Tibial nerve (tissue), 4 donors: ENCODE data around the gene HTR2C. TPM values are rescaled to one million over a fixed set of nuclear protein-coding genes. Genes with fewer than 3 reads are reported as not detected.
"Not testable (repeated sequence)": the region's sequence is repeated elsewhere in the genome, so short reads cannot be mapped to it uniquely, and the experiment has no call there.

Experiments used
- DNase-seq, 2 donors: peaks; one replicate each; pipeline ENCODE4 v3.0.0-alpha.2; 2019; ENCODE audit warnings: low spot score in 2 of 2
- H3K27ac ChIP-seq, 4 donors: fragments of 200-600 bp; sonication (generic) in 3 of 4; one replicate each; pipeline ENCODE4 v1.5.1; 2017 to 2019; ENCODE audit warnings: mild to moderate bottlenecking in 1 of 4
- H3K27me3 ChIP-seq, 2 donors: fragments of 200-600 bp; sonication (generic) in 1 of 2; one replicate each; pipeline versions ENCODE4 v1.5.1 to v1.6.0; 2017 to 2019
- H3K36me3 ChIP-seq, 3 donors: fragments of 200-600 bp; sonication (generic); one replicate each; pipeline ENCODE4 v1.5.1; 2018 to 2019
- H3K4me1 ChIP-seq, 4 donors: fragments of 200-600 bp; sonication (generic) in 3 of 4; one replicate each; pipeline ENCODE4 v1.5.1; 2017 to 2019
- H3K4me3 ChIP-seq, 4 donors: fragments of 200-600 bp; sonication (generic) in 3 of 4; one replicate each; pipeline ENCODE4 v1.5.1; 2017 to 2019; ENCODE audit warnings: mild to moderate bottlenecking in 1 of 4, moderate library complexity in 1 of 4
- H3K9me3 ChIP-seq, 4 donors: fragments of 200-600 bp; sonication (generic) in 3 of 4; one replicate each; pipeline ENCODE4 v1.5.1; 2017 to 2019
- EP300 ChIP-seq, 2 donors: sonication (generic); formaldehyde crosslinking; IDR thresholded peaks; one replicate each; pipeline ENCODE4 v1.6.1; 2017; ENCODE audit warnings: antibody characterized with exemption in 2 of 2, mild to moderate bottlenecking in 1 of 2
- POLR2A ChIP-seq, 2 donors: fragments of 450-650 bp; IDR thresholded peaks; one replicate each; pipeline ENCODE4 v1.6.1; 2017; ENCODE audit warnings: antibody characterized with exemption in 2 of 2, mild to moderate bottlenecking in 2 of 2, moderate library complexity in 2 of 2
- WGBS, 2 donors: methylation state at CpG; one replicate each; pipeline ENCODE4 v1.1.5; 2018; 5-methylcytosine and 5-hydroxymethylcytosine counted together
- total RNA-seq, 4 donors: library from RNA; depleted of rRNA; stranded (reverse); fragments of >200 nt; gene quantifications; one replicate each; pipeline ENCODE4 v1.1.0, GENCODE V29; 2016
- TF ChIP-seq, protein P1 (sequence below), 5 experiments: fragments of 200-600 bp in 3 of 5; fragments of 450-650 bp in 2 of 5; sonication (generic) in 3 of 5; IDR thresholded peaks; one replicate each; pipeline ENCODE4 v1.5.1; 2016 to 2019; ENCODE audit warnings: antibody characterized with exemption in 5 of 5, mild to moderate bottlenecking in 3 of 5, moderate library complexity in 2 of 5

The HTR2C gene
- total RNA-seq, 4 donors from 2014 or later: 0.66 TPM; not detected in 3

- peak in 1 of 2 donors; percentile 4 for DNase-seq
- H3K27me3 ChIP-seq: peaks cover 0 to 9% of the 10 kb centered on the region in 2 donors
- no peaks in the 10 kb centered on the region for H3K9me3 ChIP-seq
- no peak overlapping the region for H3K27ac ChIP-seq
- no peaks in the 10 kb centered on the region for H3K4me1 ChIP-seq
- TF ChIP-seq, protein P1, sequence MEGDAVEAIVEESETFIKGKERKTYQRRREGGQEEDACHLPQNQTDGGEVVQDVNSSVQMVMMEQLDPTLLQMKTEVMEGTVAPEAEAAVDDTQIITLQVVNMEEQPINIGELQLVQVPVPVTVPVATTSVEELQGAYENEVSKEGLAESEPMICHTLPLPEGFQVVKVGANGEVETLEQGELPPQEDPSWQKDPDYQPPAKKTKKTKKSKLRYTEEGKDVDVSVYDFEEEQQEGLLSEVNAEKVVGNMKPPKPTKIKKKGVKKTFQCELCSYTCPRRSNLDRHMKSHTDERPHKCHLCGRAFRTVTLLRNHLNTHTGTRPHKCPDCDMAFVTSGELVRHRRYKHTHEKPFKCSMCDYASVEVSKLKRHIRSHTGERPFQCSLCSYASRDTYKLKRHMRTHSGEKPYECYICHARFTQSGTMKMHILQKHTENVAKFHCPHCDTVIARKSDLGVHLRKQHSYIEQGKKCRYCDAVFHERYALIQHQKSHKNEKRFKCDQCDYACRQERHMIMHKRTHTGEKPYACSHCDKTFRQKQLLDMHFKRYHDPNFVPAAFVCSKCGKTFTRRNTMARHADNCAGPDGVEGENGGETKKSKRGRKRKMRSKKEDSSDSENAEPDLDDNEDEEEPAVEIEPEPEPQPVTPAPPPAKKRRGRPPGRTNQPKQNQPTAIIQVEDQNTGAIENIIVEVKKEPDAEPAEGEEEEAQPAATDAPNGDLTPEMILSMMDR (IDR thresholded peaks at IDR 0.05): no peak
- no peak for TF ChIP-seq EP300 (IDR thresholded peaks at IDR 0.05)
- TF ChIP-seq POLR2A (IDR thresholded peaks at IDR 0.05): no peak
- no peak overlapping the region for H3K4me3 ChIP-seq
- H3K36me3 ChIP-seq: no peaks in the 10 kb centered on the region
These were observed 42.4 kb downstream of the HTR2C start for GRCh38 chrX:114626323-114626722.

DNA sequence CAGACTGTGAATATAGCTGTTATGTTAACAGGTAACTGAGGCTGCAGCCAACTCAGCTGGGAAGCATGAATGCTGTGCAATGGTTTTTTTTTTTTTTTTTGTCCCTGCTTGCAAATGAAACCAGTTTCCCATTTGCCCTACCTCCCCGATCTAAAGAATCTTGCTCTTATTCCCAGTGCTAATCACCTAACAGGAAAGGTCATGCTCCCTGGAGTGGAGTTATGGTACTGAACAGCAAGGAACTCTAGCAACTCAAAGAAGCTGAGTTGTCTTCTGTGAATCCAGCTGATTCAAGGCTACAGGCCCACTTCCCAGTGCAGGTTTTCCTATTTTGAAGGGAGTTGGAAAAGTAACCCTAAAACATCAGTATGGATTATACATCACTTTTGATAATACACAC lies 52.1 kb downstream of the HTR2C start:
- Histone ChIP-seq H3K27me3 (peaks cover 0 to 13% of the 10 kb centered on the region in 2 donors), H3K27ac (no peak overlapping the region), H3K4me1 (no peaks in the 10 kb centered on the region), H3K9me3 (no peaks in the 10 kb centered on the region), H3K4me3 (no peak overlapping the region), H3K36me3 (no peaks in the 10 kb centered on the region)
- TF ChIP-seq, protein P1 (IDR thresholded peaks at IDR 0.05): no peak
- TF ChIP-seq EP300 (IDR thresholded peaks at IDR 0.05) (no peak), POLR2A (IDR thresholded peaks at IDR 0.05) (no peak)
- no peak for DNase-seq
- 71 to 73% methylated on average over 1 of the region's 1 CpG for whole genome bisulfite sequencing, 2 donors

- TF ChIP-seq EP300 (IDR thresholded peaks at IDR 0.05) (no peak), POLR2A (IDR thresholded peaks at IDR 0.05) (no peak)
- TF ChIP-seq, protein P1 (IDR thresholded peaks at IDR 0.05): no peak
- no peak overlapping the region for H3K4me3 ChIP-seq
- no peaks in the 10 kb centered on the region for H3K36me3 ChIP-seq
- DNase-seq: no peak
- no peaks in the 10 kb centered on the region for H3K4me1 ChIP-seq
- H3K27me3 ChIP-seq: peaks cover 0 to 37% of the 10 kb centered on the region in 2 donors
- no peak overlapping the region for H3K27ac ChIP-seq
- no peaks in the 10 kb centered on the region for H3K9me3 ChIP-seq
These were observed 66.5 kb downstream of the HTR2C start for GRCh38 chrX:114650351-114650750.

GRCh38 chrX:114675365-114675764 lies 91.5 kb downstream of the HTR2C start:
- Histone ChIP-seq H3K27ac (no peak overlapping the region), H3K27me3 (peaks cover 0 to 10% of the 10 kb centered on the region in 2 donors), H3K9me3 (no peaks in the 10 kb centered on the region), H3K4me3 (no peak overlapping the region), H3K36me3 (no peaks in the 10 kb centered on the region), H3K4me1 (no peaks in the 10 kb centered on the region)
- DNase-seq: no peak
- TF ChIP-seq EP300 (IDR thresholded peaks at IDR 0.05) (no peak), POLR2A (IDR thresholded peaks at IDR 0.05) (no peak)
- TF ChIP-seq, protein P1 (IDR thresholded peaks at IDR 0.05): no peak
- WGBS, 2 donors: 21 to 51% methylated on average over 2 of the region's 2 CpGs

DNA sequence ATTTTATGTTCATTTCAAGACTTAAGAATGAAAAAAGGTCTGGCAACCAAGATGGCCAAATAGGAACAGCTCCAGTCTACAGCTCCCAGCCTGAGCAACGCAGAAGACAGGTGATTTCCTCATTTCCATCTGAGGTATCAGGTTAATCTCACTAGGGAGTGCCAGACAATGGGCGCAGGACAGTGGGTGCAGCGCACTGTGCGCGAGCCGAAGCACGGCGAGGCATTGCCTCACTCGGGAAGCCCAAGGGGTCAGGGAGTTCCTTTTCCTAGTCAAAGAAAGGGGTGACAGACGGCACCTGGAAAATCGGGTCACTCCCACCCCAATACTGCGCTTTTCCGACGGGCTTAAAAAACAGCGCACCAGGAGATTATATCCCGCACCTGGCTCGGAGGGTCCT lies 116.6 kb downstream of the HTR2C start:
- not testable (repeated sequence) for DNase-seq, H3K4me3 ChIP-seq, H3K27ac ChIP-seq, H3K4me1 ChIP-seq, H3K27me3 ChIP-seq, H3K36me3 ChIP-seq, H3K9me3 ChIP-seq
- WGBS, 2 donors: 85 to 87% methylated on average over 16 to 17 of the region's 17 CpGs

- Histone ChIP-seq H3K4me1 (no peaks in the 10 kb centered on the region), H3K27ac (no peak overlapping the region), H3K36me3 (no peaks in the 10 kb centered on the region), H3K27me3 (no peaks in the 10 kb centered on the region), H3K4me3 (no peak overlapping the region), H3K9me3 (peaks cover 0 to 5% (median 0%) of the 10 kb centered on the region in 4 donors)
- no peak for TF ChIP-seq POLR2A (IDR thresholded peaks at IDR 0.05)
- no peak for TF ChIP-seq EP300 (IDR thresholded peaks at IDR 0.05)
- no peak for DNase-seq
- 22 to 41% methylated on average over 1 of the region's 1 CpG for WGBS, 2 donors
These were observed 125.5 kb downstream of the HTR2C start for GRCh38 chrX:114709406-114709805.
